ENCODE data around the gene POLR3A.

GRCh38 chr10:77921395-77921794 is 107.9 kb downstream of the POLR3A start:
- TF ChIP-seq CTCF (IDR thresholded peaks at IDR 0.05) (no peak), POLR2A (IDR thresholded peaks at IDR 0.05) (no peak)
